TTC549 (cell line): ENCODE data around the gene BBS1.
"Not testable (repeated sequence)": the region's sequence is repeated elsewhere in the genome, so short reads cannot be mapped to it uniquely, and the experiment has no call there.

ENCODE experiments used
- FAIRE-seq: peaks from 2 replicates; lab custom pipeline; 2012; peaks lifted over from hg19 to GRCh38; lab: Jason Lieb, UNC

Gene BBS1

DNA sequence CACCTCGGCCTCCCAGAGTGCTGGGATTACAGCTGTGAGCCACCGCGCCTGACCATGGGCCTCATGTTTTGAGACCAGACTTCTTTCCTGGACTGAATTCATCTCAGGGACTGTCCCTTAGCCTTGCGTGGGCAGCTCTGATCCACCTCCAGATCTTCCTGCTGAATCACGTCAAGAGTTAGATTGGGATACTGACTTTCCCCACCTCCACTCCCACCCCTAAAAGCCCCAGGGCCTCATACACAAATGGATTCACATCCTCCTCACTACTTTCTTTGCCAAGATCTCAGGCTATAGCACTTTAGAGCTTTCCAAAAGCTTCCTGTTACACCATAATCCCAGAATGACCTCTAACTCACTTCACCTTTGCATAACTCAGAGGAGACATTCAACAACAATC lies 70.4 kb downstream of the BBS1 start:
- no peak for FAIRE-seq

DNA sequence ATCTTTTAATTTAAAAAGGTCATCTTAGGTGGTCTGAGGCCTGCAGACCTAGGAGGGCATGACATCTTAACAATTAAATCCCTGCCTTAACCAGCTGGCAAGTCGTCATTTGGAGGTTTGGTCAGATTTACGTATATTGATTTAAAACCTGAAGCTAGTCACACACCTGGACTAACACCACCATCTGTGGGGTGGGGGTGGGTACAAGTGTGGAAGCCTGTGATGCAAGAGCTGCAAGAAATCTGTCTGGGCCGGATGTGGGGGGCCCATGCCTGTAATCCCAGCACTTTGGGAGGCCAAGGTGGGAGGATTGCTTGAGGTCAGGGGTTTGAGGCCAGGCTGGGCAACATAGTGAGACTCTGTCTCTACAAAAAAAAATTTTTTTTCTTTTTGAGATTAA lies 70.8 kb downstream of the BBS1 start:
- no peak for FAIRE-seq

DNA sequence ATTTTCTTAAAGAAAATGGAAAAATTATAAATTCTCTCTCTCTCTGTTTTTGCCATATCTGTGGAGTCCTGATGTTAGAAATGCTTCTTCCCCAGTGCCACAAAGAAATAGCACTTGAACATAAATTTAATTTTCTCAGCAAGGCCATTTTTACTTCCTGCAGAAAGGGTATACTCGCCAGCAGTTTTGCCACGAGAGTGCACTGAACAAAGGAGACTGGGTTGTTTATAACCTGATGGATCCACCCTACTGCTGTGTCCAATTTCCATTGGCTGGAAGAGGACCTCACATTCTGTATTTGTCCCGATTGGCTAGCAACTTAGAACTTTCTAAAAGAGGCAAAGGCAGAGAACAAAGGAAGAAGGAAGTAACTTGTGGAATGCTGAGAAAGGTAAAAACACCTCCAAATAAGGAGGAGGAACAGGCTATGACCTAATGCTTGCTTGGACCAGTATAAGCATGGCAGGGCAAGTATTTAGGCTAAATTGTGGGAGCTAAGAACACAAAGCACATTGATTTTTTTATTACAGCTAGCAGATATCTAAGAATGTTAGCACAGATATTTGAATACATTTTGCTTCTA lies 72.2 kb downstream of the BBS1 start:
- not testable (repeated sequence) for FAIRE-seq
